H1 (cell line): ENCODE data around the gene FIGNL2. TPM values are rescaled to one million over a fixed set of nuclear protein-coding genes. Genes with fewer than 3 reads are reported as not detected.

Source experiments
- CTCF ChIA-PET: fragments of 300-600 bp; sonication (Branson Sonifier 250); formaldehyde crosslinking; loops from one replicate; lab custom pipeline; 2021; ENCODE audit not compliant: partially characterized antibody; lab: Charles Lee
- POLR2A ChIA-PET: fragments of 300-600 bp; sonication (Branson Sonifier 250); formaldehyde crosslinking; loops from one replicate; lab custom pipeline; 2021; ENCODE audit warnings: inconsistent platforms; ENCODE audit not compliant: partially characterized antibody; lab: Charles Lee
- DNase-seq, 2 experiments: peaks; one replicate each; pipeline versions ENCODE4 v3.0.0 to v3.0.0-alpha.2; 2010 to 2022; ENCODE audit warnings: low spot score in 2 of 2, low read depth in 1 of 2, mixed read lengths in 1 of 2
- FAIRE-seq: peaks from 2 replicates; lab custom pipeline; 2011; peaks lifted over from hg19 to GRCh38; lab: Jason Lieb, UNC
- H2AFZ ChIP-seq: 2 replicates; pipeline ENCODE4 v1.8.1; 2012; ENCODE audit warnings: low read length, inconsistent platforms
- H2AK5ac ChIP-seq: 2 replicates; pipeline ENCODE4 v1.6.1; 2013; ENCODE audit warnings: low read depth, low read length
- H2BK120ac ChIP-seq: replicated peaks from 2 replicates; pipeline ENCODE3; 2013; ENCODE audit warnings: low read depth, low read length, inconsistent platforms
- H2BK12ac ChIP-seq: 2 replicates; pipeline ENCODE4 v1.6.1; 2013; ENCODE audit warnings: low read depth, low read length
- H2BK15ac ChIP-seq: 2 replicates; pipeline ENCODE4 v1.6.1; 2013; ENCODE audit warnings: low read length
- H2BK20ac ChIP-seq: 2 replicates; pipeline ENCODE4 v1.6.1; 2013; ENCODE audit warnings: low read length
- H2BK5ac ChIP-seq: 2 replicates; pipeline ENCODE4 v1.6.1; 2013; ENCODE audit warnings: low read depth, low read length
- H3K14ac ChIP-seq: 2 replicates; pipeline ENCODE4 v1.6.1; 2013; ENCODE audit warnings: inconsistent platforms; ENCODE audit not compliant: insufficient read length
- H3K18ac ChIP-seq: 2 replicates; pipeline ENCODE4 v1.6.1; 2013; ENCODE audit warnings: low read length; ENCODE audit errors: extremely low read depth
- H3K23ac ChIP-seq: 2 replicates; pipeline ENCODE4 v1.6.1; 2013; ENCODE audit warnings: inconsistent platforms; ENCODE audit not compliant: insufficient read length
- H3K23me2 ChIP-seq: 2 replicates; pipeline ENCODE4 v1.6.1; 2013; ENCODE audit warnings: low read depth, low read length
- H3K27ac ChIP-seq: 2 replicates; pipeline ENCODE4 v1.6.1; 2011; ENCODE audit warnings: low read depth, low read length, inconsistent platforms
- H3K27me3 ChIP-seq, 4 experiments: replicated peaks in 1 of 4; 1 replicate in 1 of 4; 2 replicates in 3 of 4; pipeline versions ENCODE4 v1.6.1 to v1.8.1; 2011 to 2013; ENCODE audit warnings: low read length in 3 of 4, mild to moderate bottlenecking in 3 of 4, inconsistent platforms in 2 of 4, mixed read lengths in 2 of 4, moderate library complexity in 1 of 4; ENCODE audit not compliant: control insufficient read depth in 3 of 4, insufficient read depth in 3 of 4; ENCODE audit errors: extremely low read depth in 1 of 4
- H3K36me3 ChIP-seq, 4 experiments: 2 replicates each; pipeline versions ENCODE4 v1.6.1 to v1.8.1; 2011 to 2013; ENCODE audit warnings: mild to moderate bottlenecking in 4 of 4, low read length in 3 of 4, moderate library complexity in 2 of 4, control low read depth in 1 of 4, inconsistent platforms in 1 of 4; ENCODE audit not compliant: insufficient read depth in 4 of 4, control insufficient read depth in 2 of 4
- H3K4ac ChIP-seq: replicated peaks from 2 replicates; pipeline ENCODE3; 2013; ENCODE audit warnings: low read length, low read depth, mixed read lengths, inconsistent platforms; ENCODE audit not compliant: insufficient read length
- H3K4me1 ChIP-seq, 4 experiments: replicated peaks in 1 of 4; 1 replicate in 1 of 4; 2 replicates in 3 of 4; pipeline versions ENCODE4 v1.6.1 to v1.8.1; 2011 to 2013; ENCODE audit warnings: low read length in 3 of 4, inconsistent platforms in 2 of 4, mixed read lengths in 1 of 4; ENCODE audit not compliant: insufficient read depth in 4 of 4, control insufficient read depth in 3 of 4
- H3K4me2 ChIP-seq, 2 experiments: 2 replicates each; pipeline versions ENCODE4 v1.6.1 to v1.8.1; 2011 to 2013; ENCODE audit warnings: low read depth in 2 of 2, low read length in 2 of 2, control low read depth in 1 of 2, inconsistent platforms in 1 of 2, mild to moderate bottlenecking in 1 of 2; ENCODE audit not compliant: insufficient read depth in 1 of 2
- H3K4me3 ChIP-seq, 4 experiments: fragments of 200-600, 300-600 bp in 1 of 4; sonication (generic), shearing (Covaris generic), sonication (Bioruptor Twin) in 1 of 4; 2 replicates each; pipeline versions ENCODE4 v1.5.1 to v1.8.1; 2011 to 2016; ENCODE audit warnings: low read length in 4 of 4, low read depth in 3 of 4, control low read depth in 2 of 4, inconsistent platforms in 2 of 4, mild to moderate bottlenecking in 2 of 4, mixed read lengths in 1 of 4, moderate library complexity in 1 of 4; ENCODE audit not compliant: insufficient read depth in 2 of 4; ENCODE audit errors: extremely low read depth in 1 of 4
- H3K56ac ChIP-seq: replicated peaks from 2 replicates; pipeline ENCODE3; 2013; ENCODE audit warnings: low read depth, mild to moderate bottlenecking, mixed read lengths, low read length, inconsistent platforms; ENCODE audit not compliant: insufficient read length
- H3K79me1 ChIP-seq: 2 replicates; pipeline ENCODE4 v1.6.1; 2013; ENCODE audit warnings: low read depth, low read length, control low read depth
- H3K79me2 ChIP-seq, 2 experiments: 2 replicates each; pipeline versions ENCODE4 v1.6.1 to v1.8.1; 2012 to 2013; ENCODE audit warnings: low read length in 2 of 2, mild to moderate bottlenecking in 2 of 2, inconsistent platforms in 1 of 2; ENCODE audit not compliant: insufficient read depth in 2 of 2, control insufficient read depth in 1 of 2
- H3K9ac ChIP-seq, 4 experiments: replicated peaks in 1 of 4; 1 replicate in 1 of 4; 2 replicates in 3 of 4; pipeline versions ENCODE4 v1.6.1 to v1.8.1; 2011 to 2013; ENCODE audit warnings: low read depth in 3 of 4, low read length in 3 of 4, control low read depth in 2 of 4, mild to moderate bottlenecking in 2 of 4, moderate library complexity in 2 of 4, inconsistent platforms in 1 of 4; ENCODE audit errors: extremely low read depth in 1 of 4
- H3K9me3 ChIP-seq, 2 experiments: 2 replicates each; pipeline versions ENCODE4 v1.6.1 to v1.8.1; 2012 to 2013; ENCODE audit warnings: mild to moderate bottlenecking in 2 of 2, moderate library complexity in 2 of 2, control low read depth in 1 of 2, inconsistent platforms in 1 of 2, low read depth in 1 of 2, low read length in 1 of 2, mixed read lengths in 1 of 2; ENCODE audit not compliant: insufficient read depth in 2 of 2
- H4K20me1 ChIP-seq, 2 experiments: replicated peaks in 1 of 2; 2 replicates each; pipeline versions ENCODE3 to v1.8.1; 2011 to 2013; ENCODE audit warnings: inconsistent platforms in 2 of 2, low read length in 2 of 2, mild to moderate bottlenecking in 1 of 2; ENCODE audit not compliant: insufficient read depth in 2 of 2, control insufficient read depth in 1 of 2
- H4K5ac ChIP-seq: 2 replicates; pipeline ENCODE4 v1.6.1; 2013; ENCODE audit warnings: low read length, low read depth, mixed read lengths, inconsistent platforms; ENCODE audit not compliant: insufficient read length
- H4K8ac ChIP-seq: 2 replicates; pipeline ENCODE4 v1.8.0; 2013; ENCODE audit warnings: mild to moderate bottlenecking, moderate library complexity, low read length, inconsistent platforms; ENCODE audit not compliant: insufficient read depth; ENCODE audit errors: extremely low read depth
- H4K91ac ChIP-seq: replicated peaks from 2 replicates; pipeline ENCODE3; 2013; ENCODE audit warnings: low read length, mixed read lengths, inconsistent platforms; ENCODE audit not compliant: insufficient read length
- BACH1 ChIP-seq: IDR thresholded peaks from 2 replicates; pipeline ENCODE4 v1.6.1; 2012; ENCODE audit warnings: low read length, improper control_type of control experiment
- BCL11A ChIP-seq, 2 experiments: IDR thresholded peaks; one replicate each; pipeline ENCODE4 v1.6.1; 2011; ENCODE audit warnings: low read depth in 2 of 2, low read length in 2 of 2, mild to moderate bottlenecking in 2 of 2
- HDAC2 ChIP-seq, 2 experiments: fragments of 300-600 bp in 1 of 2; sonication (generic) in 1 of 2; IDR thresholded peaks; 2 replicates each; pipeline ENCODE4 v1.6.1; 2011 to 2012; ENCODE audit warnings: low read depth in 2 of 2, low read length in 2 of 2, mild to moderate bottlenecking in 2 of 2, moderate library complexity in 2 of 2, borderline replicate concordance in 1 of 2, inconsistent platforms in 1 of 2
- RBBP5 ChIP-seq: IDR thresholded peaks from 2 replicates; pipeline ENCODE4 v1.7.1; 2012; ENCODE audit warnings: low read depth, mild to moderate bottlenecking, inconsistent platforms, low read length, moderate library complexity, borderline replicate concordance
- RNF2 ChIP-seq: fragments of 200-900, 300-1000 bp; sonication (generic); IDR thresholded peaks from 2 replicates; pipeline ENCODE4 v1.7.1; 2016; ENCODE audit warnings: borderline replicate concordance, low read depth, mild to moderate bottlenecking, antibody characterized with exemption, low read length; ENCODE audit not compliant: poor library complexity, severe bottlenecking; ENCODE audit errors: missing control alignments
- SAP30 ChIP-seq: fragments of 300-600 bp; sonication (generic); IDR thresholded peaks from 2 replicates; pipeline ENCODE4 v1.7.1; 2012; ENCODE audit warnings: low read length, moderate library complexity, mild to moderate bottlenecking, inconsistent platforms; ENCODE audit not compliant: insufficient read depth, insufficient replicate concordance
- WGBS, 2 experiments: shearing (Covaris generic) in 1 of 2; methylation state at CpG; one replicate each; pipeline versions ENCODE4 v1.1.6 to v1.1.7; 2013 to 2015; ENCODE audit warnings: low lambda C conversion rate in 2 of 2, mixed read lengths in 2 of 2, inconsistent platforms in 1 of 2, low coverage in 1 of 2, missing lambda C conversion rate in 1 of 2; ENCODE audit not compliant: insufficient replicate concordance in 2 of 2, insufficient coverage in 1 of 2, insufficient read length in 1 of 2; ENCODE audit errors: extremely low coverage in 1 of 2, missing lambda C conversion rate in 1 of 2; 5-methylcytosine and 5-hydroxymethylcytosine counted together
- polyA plus RNA-seq, 7 experiments: library from polyadenylated mRNA; depleted of rRNA in 3 of 7; stranded (reverse) in 5 of 7; unstranded in 2 of 7; fragments of >200 nt in 5 of 7; fragments of 200-250 nt in 2 of 7; gene quantifications; 1 replicate in 5 of 7; 2 replicates in 1 of 7; 4 replicates in 1 of 7; pipeline versions ENCODE4 v1.2.1 to v1.2.3, GENCODE V29; 2011 to 2013; ENCODE audit warnings: missing spikeins in 2 of 7, mixed read lengths in 2 of 7
- total RNA-seq: library from RNA; stranded (reverse); fragmentation: NEBNext Ultra II Directional; extraction: Animal tissue kit (Norgen Biotek cat#: 25700); gene quantifications from 2 replicates; pipeline ENCODE4 v1.2.1, GENCODE V29; 2021
- TF ChIP-seq, protein P1 (sequence below), 3 experiments: IDR thresholded peaks; 1 replicate in 2 of 3; 2 replicates in 1 of 3; pipeline versions ENCODE4 v1.5.1 to v1.6.1; 2011; ENCODE audit warnings: low read length in 3 of 3, mild to moderate bottlenecking in 3 of 3, inconsistent platforms in 2 of 3, low read depth in 1 of 3, moderate library complexity in 1 of 3; ENCODE audit not compliant: insufficient read depth in 1 of 3; ENCODE audit errors: control extremely low read depth in 1 of 3

Gene FIGNL2
- total and polyA plus RNA-seq, 2 of the 8 experiments (the other 6 are each of a cell fraction or from before 2014, with no cell fraction given): 6.5 to 7.1 TPM

DNA sequence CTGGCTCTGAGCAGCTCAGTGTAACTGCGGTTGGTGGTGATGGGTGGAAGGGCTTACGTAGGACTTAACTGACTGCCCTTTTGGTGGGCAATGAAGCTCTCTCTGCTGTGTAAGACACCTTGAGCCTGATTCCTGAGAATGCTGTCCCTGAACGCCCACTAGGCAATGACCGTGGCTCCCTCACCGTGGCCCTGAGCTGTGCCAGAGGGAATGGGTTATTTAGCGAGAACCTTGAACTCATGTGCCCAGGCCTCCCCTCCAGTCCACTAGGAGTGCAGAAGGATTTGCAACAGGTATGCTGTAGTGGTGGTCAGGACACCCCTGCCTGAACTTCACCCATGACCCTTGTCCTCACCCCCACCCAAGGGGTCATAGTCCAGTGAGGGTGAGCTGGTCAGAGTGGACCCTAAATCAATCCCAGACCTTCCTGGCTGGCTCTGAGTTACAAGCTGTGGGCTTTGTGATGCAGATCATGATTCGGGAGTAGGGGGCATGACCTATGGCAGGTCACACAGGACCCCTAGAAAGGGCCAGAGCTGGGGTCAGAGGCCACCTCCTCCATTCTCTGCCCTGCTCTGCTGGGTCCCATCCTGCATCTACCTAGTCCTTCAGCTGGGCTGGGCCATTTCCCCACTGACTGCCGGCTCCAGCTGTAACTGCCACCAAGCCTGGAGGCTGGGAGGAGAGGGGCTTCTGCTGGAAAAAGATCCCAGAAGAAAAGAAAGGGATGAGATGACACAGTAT, 24.9 kb upstream of the FIGNL2 start:
- Histone ChIP-seq H3K79me2 (no peaks in the 10 kb centered on the region), H2BK120ac (no peak overlapping the region), H2BK15ac (peak overlapping the region; percentile 72; the same call in 1 of the 2 replicates), H4K8ac (no peak overlapping the region), H4K20me1 (peaks cover 0 to 1% of the 10 kb centered on the region in 2 experiments), H3K9me3 (no peaks in the 10 kb centered on the region), H3K4me2 (no peak overlapping the region), H3K23ac (no peak overlapping the region), H4K5ac (no peak overlapping the region), H3K27me3 (peaks cover 0 to 15% (median 11%) of the 10 kb centered on the region in 4 experiments; a peak in 6 of 7 replicates), H3K27ac (no peak overlapping the region), H3K4me3 (no peak overlapping the region), H3K23me2 (peaks cover 12% of the 10 kb centered on the region; the same call in 1 of the 2 replicates), H3K4ac (no peak overlapping the region), H3K4me1 (peaks cover 4 to 24% (median 16%) of the 10 kb centered on the region in 4 experiments), H3K36me3 (no peaks in the 10 kb centered on the region), H4K91ac (no peak overlapping the region), H3K14ac (no peak overlapping the region), H2BK12ac (no peak overlapping the region), H3K18ac (no peak overlapping the region; the same call in 1 of the 2 replicates), H3K9ac (no peak overlapping the region; a peak in 1 of 7 replicates), H2AFZ (no peak overlapping the region), H3K56ac (no peak overlapping the region), H2AK5ac (peak overlapping the region; percentile 88; the same call in 1 of the 2 replicates), H2BK20ac (0 out of 2 replicates have a peak overlapping the region, but pooled peaks have one; percentile 48), H3K79me1 (no peaks in the 10 kb centered on the region), H2BK5ac (no peak overlapping the region)
- no peak for DNase-seq
- ChIA-PET POLR2A (interaction anchor here (0.9 to 2.5 kb wide), 5 partner anchors 11 to 277 kb away, joined by 3 to 15 read pairs (median 4); no protein-coding TSS in a partner anchor), CTCF (interaction anchor here (0.6 to 10.6 kb wide), 21 partner anchors 9 to 840 kb away, joined by 3 to 139 read pairs (median 6); partner anchors contain the start of gene ANKRD33)
- WGBS, 2 experiments: 83% methylated on average over 8 of the region's 8 CpGs; no CpG with 5 or more reads in 1 of the 2 experiments
- FAIRE-seq: no peak
- TF ChIP-seq RBBP5: no peak
- TF ChIP-seq HDAC2 (IDR thresholded peaks at IDR 0.05; ENCODE audit: borderline replicate concordance in 1 of 2, low read depth in 2 of 2, low read length in 2 of 2): no peak
- no peak for TF ChIP-seq SAP30
- TF ChIP-seq, protein P1, sequence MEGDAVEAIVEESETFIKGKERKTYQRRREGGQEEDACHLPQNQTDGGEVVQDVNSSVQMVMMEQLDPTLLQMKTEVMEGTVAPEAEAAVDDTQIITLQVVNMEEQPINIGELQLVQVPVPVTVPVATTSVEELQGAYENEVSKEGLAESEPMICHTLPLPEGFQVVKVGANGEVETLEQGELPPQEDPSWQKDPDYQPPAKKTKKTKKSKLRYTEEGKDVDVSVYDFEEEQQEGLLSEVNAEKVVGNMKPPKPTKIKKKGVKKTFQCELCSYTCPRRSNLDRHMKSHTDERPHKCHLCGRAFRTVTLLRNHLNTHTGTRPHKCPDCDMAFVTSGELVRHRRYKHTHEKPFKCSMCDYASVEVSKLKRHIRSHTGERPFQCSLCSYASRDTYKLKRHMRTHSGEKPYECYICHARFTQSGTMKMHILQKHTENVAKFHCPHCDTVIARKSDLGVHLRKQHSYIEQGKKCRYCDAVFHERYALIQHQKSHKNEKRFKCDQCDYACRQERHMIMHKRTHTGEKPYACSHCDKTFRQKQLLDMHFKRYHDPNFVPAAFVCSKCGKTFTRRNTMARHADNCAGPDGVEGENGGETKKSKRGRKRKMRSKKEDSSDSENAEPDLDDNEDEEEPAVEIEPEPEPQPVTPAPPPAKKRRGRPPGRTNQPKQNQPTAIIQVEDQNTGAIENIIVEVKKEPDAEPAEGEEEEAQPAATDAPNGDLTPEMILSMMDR (IDR thresholded peaks at IDR 0.05; ENCODE audit: control extremely low read depth in 1 of 3, insufficient read depth in 1 of 3, low read depth in 1 of 3, low read length in 3 of 3): no peak
- no peak for TF ChIP-seq BCL11A (IDR thresholded peaks at IDR 0.05; ENCODE audit: low read depth in 2 of 2, low read length in 2 of 2)
- no peak for TF ChIP-seq BACH1
- no peak for TF ChIP-seq RNF2
